Measurements from ENCODE around the gene ZNF488.

The ZNF488 gene

GRCh38 chr10:47381103-47381395, 3.0 kb downstream of the ZNF488 start:
- DNase-seq, result no peak

GRCh38 chr10:47380341-47381102, 3.6 kb downstream of the ZNF488 start:
- DNase-seq, result no peak

GRCh38 chr10:47379901-47380300, 4.2 kb downstream of the ZNF488 start:
- DNase-seq, result no peak

GRCh38 chr10:47379445-47379785, 4.7 kb downstream of the ZNF488 start:
- no peak for DNase-seq

- no peak for DNase-seq
Measured at GRCh38 chr10:47378606-47379444, 5.3 kb downstream of the ZNF488 start.

GRCh38 chr10:47378183-47378510, 5.9 kb downstream of the ZNF488 start:
- DNase-seq, result no peak

- DNase-seq, result no peak
Measured at GRCh38 chr10:47376522-47377220, 7.4 kb downstream of the ZNF488 start.

- DNase-seq, result no peak
Measured at GRCh38 chr10:47374611-47375536, 9.2 kb downstream of the ZNF488 start.

GRCh38 chr10:47372726-47373125, 11.4 kb downstream of the ZNF488 start:
- no peak for DNase-seq

GRCh38 chr10:47371629-47372485, 12.2 kb downstream of the ZNF488 start:
- DNase-seq, result no peak

- DNase-seq, result no peak
Measured at GRCh38 chr10:47370878-47371277, 13.2 kb downstream of the ZNF488 start.

- no peak for DNase-seq
Measured at GRCh38 chr10:47370015-47370767, 13.9 kb downstream of the ZNF488 start.

GRCh38 chr10:47369251-47369894, 14.7 kb downstream of the ZNF488 start:
- no peak for DNase-seq

- no peak for DNase-seq
Measured at GRCh38 chr10:47368431-47369180, 15.5 kb downstream of the ZNF488 start.

GRCh38 chr10:47367646-47368045, 16.4 kb downstream of the ZNF488 start:
- no peak for DNase-seq

- DNase-seq, result no peak
Measured at GRCh38 chr10:47366731-47367460, 17.2 kb downstream of the ZNF488 start.

GRCh38 chr10:47366181-47366631, 17.9 kb downstream of the ZNF488 start:
- no peak for DNase-seq

- DNase-seq, result no peak
Measured at GRCh38 chr10:47365431-47366180, 18.5 kb downstream of the ZNF488 start.
